Aorta (tissue), 5 donors: Measurements from ENCODE around the gene ADAMTSL5. TPM values are rescaled to one million over a fixed set of nuclear protein-coding genes. Genes with fewer than 3 reads are reported as not detected.

Experiments used
- ATAC-seq: fragments of 200-7000 bp; cut with Tn5 transposase; one replicate; pipeline ENCODE4 v1.9.1; 2022; ENCODE audit warnings: moderate library complexity; ENCODE audit not compliant: low FRiP score
- DNase-seq, 2 donors: peaks; one replicate each; pipeline ENCODE4 v3.0.0-alpha.2; 2020
- H3K27ac ChIP-seq, 2 donors: one replicate each; pipeline ENCODE4 v1.5.1; 2013; ENCODE audit warnings: low read length in 2 of 2, mild to moderate bottlenecking in 2 of 2, moderate library complexity in 2 of 2, control low read depth in 1 of 2, inconsistent platforms in 1 of 2, low read depth in 1 of 2
- H3K27me3 ChIP-seq, 2 donors: one replicate each; pipeline ENCODE4 v1.6.1; 2013; ENCODE audit warnings: control low read depth in 1 of 2, low read length in 1 of 2, mild to moderate bottlenecking in 1 of 2, moderate library complexity in 1 of 2; ENCODE audit not compliant: insufficient read depth in 2 of 2, control insufficient read depth in 1 of 2
- H3K36me3 ChIP-seq, 2 donors: one replicate each; pipeline ENCODE4 v1.6.1; 2013; ENCODE audit warnings: control low read depth in 1 of 2, low read length in 1 of 2, mild to moderate bottlenecking in 1 of 2; ENCODE audit not compliant: insufficient read depth in 2 of 2, control insufficient read depth in 1 of 2
- H3K4me1 ChIP-seq, 2 donors: one replicate each; pipeline ENCODE4 v1.6.1; 2013; ENCODE audit warnings: low read length in 2 of 2, control low read depth in 1 of 2, mild to moderate bottlenecking in 1 of 2, moderate library complexity in 1 of 2; ENCODE audit not compliant: insufficient read depth in 2 of 2, control insufficient read depth in 1 of 2
- H3K4me3 ChIP-seq, 2 donors: one replicate each; pipeline ENCODE4 v1.5.1; 2013; ENCODE audit warnings: low read length in 2 of 2, control low read depth in 1 of 2, mild to moderate bottlenecking in 1 of 2
- H3K9me3 ChIP-seq: one replicate; pipeline ENCODE4 v1.6.1; 2013; ENCODE audit warnings: mild to moderate bottlenecking, low read length; ENCODE audit not compliant: control insufficient read depth
- WGBS, 2 donors: extraction: QIAGEN DNeasy Blood & Tissue Kit; methylation state at CpG; one replicate each; pipeline ENCODE4 v1.1.7; 2013; 5-methylcytosine and 5-hydroxymethylcytosine counted together
- intact Hi-C, 2 donors: fragments of 100-400 bp; cut with DNase I; formaldehyde crosslinking; loops; one replicate each; pipeline versions ENCODE4 v1.14.2 to v1.15.0; 2022
- polyA plus RNA-seq, 2 donors: library from polyadenylated mRNA; stranded (reverse); fragments of 200-250 nt; gene quantifications; one replicate each; pipeline ENCODE4 v1.2.3, GENCODE V29; 2013
- total RNA-seq, 2 donors: library from RNA; stranded (reverse); fragmentation: NEBNext Ultra II Directional; extraction: Animal tissue kit (Norgen Biotek cat#: 25700); gene quantifications; one replicate each; pipeline ENCODE4 v1.2.1, GENCODE V29; 2021
- donor health status: healthy with polysubstance abuse.
- donor health status: Bipolar disorder and iron deficiency.
- donor health status: DM: no; HTN: no; CAD: no.
- donor health status: DM: no; HTN: no; CAD: no.
- donor health status: DM: yes; HTN: yes; CAD: no.

ADAMTSL5 gene
- total and polyA plus RNA-seq, 4 donors: 3.1 to 18.2 (median 6.1) TPM

- ATAC-seq: no peak
- H3K27ac ChIP-seq: no peak overlapping the region
- no peaks in the 10 kb centered on the region for H3K36me3 ChIP-seq
- H3K4me1 ChIP-seq: no peaks in the 10 kb centered on the region
- no peak for DNase-seq
- 85% methylated on average over 40 of the region's 40 CpGs for WGBS, 2 donors
- no peak overlapping the region for H3K4me3 ChIP-seq
- H3K9me3 ChIP-seq: no peaks in the 10 kb centered on the region
- no peaks in the 10 kb centered on the region for H3K27me3 ChIP-seq
- intact Hi-C loops: no loop called here
Measured at GRCh38 chr19:1495799-1496713, 16.8 kb downstream of the ADAMTSL5 start.

GRCh38 chr19:1495051-1495798 lies 17.6 kb downstream of the ADAMTSL5 start:
- H3K27ac ChIP-seq: no peak overlapping the region
- ATAC-seq: no peak
- DNase-seq: no peak
- H3K36me3 ChIP-seq: no peaks in the 10 kb centered on the region
- H3K9me3 ChIP-seq: no peaks in the 10 kb centered on the region
- WGBS, 2 donors: 84% methylated on average over 37 of the region's 37 CpGs
- H3K4me3 ChIP-seq: no peak overlapping the region
- intact Hi-C loops: no loop called here
- no peaks in the 10 kb centered on the region for H3K4me1 ChIP-seq
- H3K27me3 ChIP-seq: no peaks in the 10 kb centered on the region

GRCh38 chr19:1494115-1494815 lies 18.6 kb downstream of the ADAMTSL5 start:
- intact Hi-C loops: no loop called here
- WGBS, 2 donors: 53 to 60% methylated on average over 15 of the region's 15 CpGs
- H3K9me3 ChIP-seq: no peaks in the 10 kb centered on the region
- no peak overlapping the region for H3K27ac ChIP-seq
- no peak for DNase-seq
- no peak for ATAC-seq
- H3K4me1 ChIP-seq: no peaks in the 10 kb centered on the region
- H3K36me3 ChIP-seq: no peaks in the 10 kb centered on the region
- H3K27me3 ChIP-seq: no peaks in the 10 kb centered on the region
- no peak overlapping the region for H3K4me3 ChIP-seq

- whole genome bisulfite sequencing, 2 donors: 76 to 81% methylated on average over 10 of the region's 10 CpGs
- Histone ChIP-seq H3K27ac (no peak overlapping the region), H3K36me3 (no peaks in the 10 kb centered on the region), H3K9me3 (no peaks in the 10 kb centered on the region), H3K4me1 (no peaks in the 10 kb centered on the region), H3K4me3 (no peak overlapping the region), H3K27me3 (no peaks in the 10 kb centered on the region)
- ATAC-seq: no peak
- intact Hi-C loops: no loop called here
- DNase-seq: no peak
Measured at GRCh38 chr19:1492474-1493006, 20.3 kb downstream of the ADAMTSL5 start.

- Histone ChIP-seq H3K27me3 (no peaks in the 10 kb centered on the region), H3K4me1 (no peaks in the 10 kb centered on the region), H3K36me3 (no peaks in the 10 kb centered on the region), H3K4me3 (no peak overlapping the region), H3K9me3 (no peaks in the 10 kb centered on the region), H3K27ac (no peak overlapping the region)
- intact Hi-C loops: loop anchor here in 1 of 2 donors (2.0 kb wide), 1 partner anchor 53 kb away; the partner anchor contains the start of gene RPS15
- no peak for DNase-seq
- ATAC-seq: no peak
- WGBS, 2 donors: 55 to 58% methylated on average over 12 of the region's 12 CpGs
Measured at GRCh38 chr19:1491849-1492170, 21.0 kb downstream of the ADAMTSL5 start.

- H3K4me1 ChIP-seq: no peaks in the 10 kb centered on the region
- H3K4me3 ChIP-seq: peak within 1 kb of the TSS; percentile 18 to 54
- H3K27me3 ChIP-seq: no peaks in the 10 kb centered on the region
- WGBS, 2 donors: 2 to 5% methylated on average over 19 to 73 of the region's 73 CpGs
- intact Hi-C loops: loop anchor here in 1 of 2 donors (2.0 kb wide), 1 partner anchor 52 kb away; the partner anchor contains the start of gene RPS15
- no peaks in the 10 kb centered on the region for H3K36me3 ChIP-seq
- peak in 1 of 2 donors; percentile 78 for DNase-seq
- ATAC-seq: no peak
- no peaks in the 10 kb centered on the region for H3K9me3 ChIP-seq
- H3K27ac ChIP-seq: no peak within 1 kb of the TSS
Measured at GRCh38 chr19:1491114-1491848, 21.5 kb downstream of the ADAMTSL5 start, which contains the start of gene REEP6. TSS of gene REEP6 (plus strand) at chr19:1491181. CDS start at chr19:1491270, 89 bp downstream.

- DNase-seq (peak; percentile 99), ATAC-seq (peak; percentile 96)
- Histone ChIP-seq H3K36me3 (no peaks in the 10 kb centered on the region), H3K27me3 (no peaks in the 10 kb centered on the region), H3K9me3 (no peaks in the 10 kb centered on the region), H3K27ac (no peak within 1 kb of the TSS), H3K4me3 (peak within 1 kb of the TSS; percentile 18 to 54), H3K4me1 (no peaks in the 10 kb centered on the region)
- 0 to 1% methylated on average over 43 to 74 of the region's 74 CpGs for WGBS, 2 donors
- intact Hi-C loops: loop anchor here in 1 of 2 donors (1.0 to 2.0 kb wide), 2 partner anchors 11 to 52 kb away; partner anchors contain the start of genes C19orf25 and RPS15
Measured at GRCh38 chr19:1490311-1491113, 22.3 kb downstream of the ADAMTSL5 start, which contains the start of gene PCSK4. TSS of gene PCSK4 (minus strand) at chr19:1490350. CDS start at chr19:1490346, 4 bp downstream.
